Measurements from ENCODE around the gene NF1.
"Not testable (repeated sequence)": the region's sequence is repeated elsewhere in the genome, so short reads cannot be mapped to it uniquely, and the experiment has no call there.

Gene NF1

GRCh38 chr17:31269036-31269577 is 174.3 kb downstream of the NF1 start:
- DNase-seq = no peak

- DNase-seq = peak; percentile 67
Observed at GRCh38 chr17:31269578-31269983, 174.8 kb downstream of the NF1 start.

- no peak for DNase-seq
Observed at GRCh38 chr17:31272236-31272635, 177.5 kb downstream of the NF1 start.

- DNase-seq = no peak
Observed at GRCh38 chr17:31272803-31273202, 178.0 kb downstream of the NF1 start.

- DNase-seq = no peak
Observed at GRCh38 chr17:31273516-31273915, 178.7 kb downstream of the NF1 start.

GRCh38 chr17:31274252-31274651 is 179.5 kb downstream of the NF1 start:
- DNase-seq = no peak

GRCh38 chr17:31275116-31275515 is 180.3 kb downstream of the NF1 start:
- no peak for DNase-seq

- no peak for DNase-seq
Observed at GRCh38 chr17:31279401-31279800, 184.6 kb downstream of the NF1 start.

- DNase-seq = no peak
Observed at GRCh38 chr17:31281061-31281460, 186.3 kb downstream of the NF1 start.

- DNase-seq = no peak
Observed at GRCh38 chr17:31283841-31284240, 189.1 kb downstream of the NF1 start.

GRCh38 chr17:31286587-31286986 is 191.8 kb downstream of the NF1 start:
- no peak for DNase-seq

GRCh38 chr17:31287932-31288331 is 193.2 kb downstream of the NF1 start:
- DNase-seq = not testable (repeated sequence)

GRCh38 chr17:31289790-31290189 is 195.0 kb downstream of the NF1 start:
- no peak for DNase-seq

- DNase-seq = no peak
Observed at GRCh38 chr17:31291820-31292219, 197.0 kb downstream of the NF1 start.

- DNase-seq = no peak
Observed at GRCh38 chr17:31293581-31293980, 198.8 kb downstream of the NF1 start.

GRCh38 chr17:31294231-31294630 is 199.5 kb downstream of the NF1 start:
- no peak for DNase-seq

GRCh38 chr17:31294820-31295488 is 200.2 kb downstream of the NF1 start:
- DNase-seq = no peak

- no peak for DNase-seq
Observed at GRCh38 chr17:31295489-31295871, 200.7 kb downstream of the NF1 start.

GRCh38 chr17:31296142-31296541 is 201.4 kb downstream of the NF1 start:
- DNase-seq = no peak

- DNase-seq = no peak
Observed at GRCh38 chr17:31297090-31297489, 202.3 kb downstream of the NF1 start, which contains the start of gene OMG. Gene OMG (minus strand): TSS chr17:31297239. CDS start chr17:31296331, 908 bp downstream.

GRCh38 chr17:31299624-31300023 is 204.8 kb downstream of the NF1 start:
- no peak for DNase-seq

GRCh38 chr17:31307640-31308039 is 212.9 kb downstream of the NF1 start:
- DNase-seq = no peak

GRCh38 chr17:31308372-31309334 is 213.9 kb downstream of the NF1 start:
- DNase-seq = no peak

GRCh38 chr17:31309556-31309955 is 214.8 kb downstream of the NF1 start:
- DNase-seq = no peak
